ENCODE measurements around the gene HEBP2. TPM values are rescaled to one million over a fixed set of nuclear protein-coding genes. Genes with fewer than 3 reads are reported as not detected.
A peak's percentile ranks its signal among the peaks of the same experiment; 100 is the strongest.

HEBP2 gene
- total and polyA plus RNA-seq, 4 donors = 14.4 to 56.9 (median 25.7) TPM

- Histone ChIP-seq H3K9me3 (ENCODE audit: control insufficient read depth in 4 of 4, insufficient read depth in 3 of 4, low read length in 3 of 4) (no peaks in the 10 kb centered on the region), H3K27me3 (ENCODE audit: control insufficient read depth in 3 of 3, insufficient read depth in 3 of 3, low read length in 2 of 3) (no peaks in the 10 kb centered on the region), H3K27ac (ENCODE audit: low read depth in 1 of 2, low read length in 1 of 2) (no peak overlapping the region), H3K9ac (ENCODE audit: insufficient read depth in 1 of 2, low read length in 2 of 2) (peak overlapping the region in 1 of 2 donors; percentile 78), H3K4me1 (ENCODE audit: control insufficient read depth in 5 of 5, insufficient read depth in 5 of 5, low read length in 5 of 5) (peaks cover 0 to 10% (median 0%) of the 10 kb centered on the region in 5 donors), H3K4me3 (no peak overlapping the region), H3K36me3 (ENCODE audit: control insufficient read depth in 4 of 4, insufficient read depth in 4 of 4, low read length in 4 of 4) (peaks cover 0 to 16% (median 9%) of the 10 kb centered on the region in 4 donors)
- 90 to 93% methylated on average over 8 of the region's 8 CpGs for WGBS, 2 donors
- ATAC-seq (ENCODE audit: insufficient read depth, low FRiP score) (no peak), DNase-seq (no peak)
- TF ChIP-seq CTCF (IDR thresholded peaks at IDR 0.05; ENCODE audit: control extremely low read depth, extremely low read depth) = no peak
These were observed 1.2 kb upstream of the HEBP2 start for GRCh38 chr6:138402838-138403187.

GRCh38 chr6:138403324-138403800, 661 bp upstream of the HEBP2 start:
- H3K4me3 ChIP-seq = peak overlapping the region; percentile 77
- peak overlapping the region; percentile 94 to 97 for H3K27ac ChIP-seq (ENCODE audit: low read depth in 1 of 2, low read length in 1 of 2)
- H3K27me3 ChIP-seq (ENCODE audit: control insufficient read depth in 3 of 3, insufficient read depth in 3 of 3, low read length in 2 of 3) = no peaks in the 10 kb centered on the region
- TF ChIP-seq CTCF (IDR thresholded peaks at IDR 0.05; ENCODE audit: control extremely low read depth, extremely low read depth) = no peak
- peak; percentile 62 to 74 (median 65) for DNase-seq
- H3K4me1 ChIP-seq (ENCODE audit: control insufficient read depth in 5 of 5, insufficient read depth in 5 of 5, low read length in 5 of 5) = peaks cover 0 to 10% (median 0%) of the 10 kb centered on the region in 5 donors
- peaks cover 0 to 20% (median 11%) of the 10 kb centered on the region in 4 donors for H3K36me3 ChIP-seq (ENCODE audit: control insufficient read depth in 4 of 4, insufficient read depth in 4 of 4, low read length in 4 of 4)
- H3K9me3 ChIP-seq (ENCODE audit: control insufficient read depth in 4 of 4, insufficient read depth in 3 of 4, low read length in 3 of 4) = no peaks in the 10 kb centered on the region
- peak overlapping the region; percentile 85 to 93 for H3K9ac ChIP-seq (ENCODE audit: insufficient read depth in 1 of 2, low read length in 2 of 2)
- 0 to 1% methylated on average over 30 of the region's 30 CpGs for WGBS, 2 donors
- peak; percentile 22 for ATAC-seq (ENCODE audit: insufficient read depth, low FRiP score)

GRCh38 chr6:138404666-138405337, 779 bp downstream of the HEBP2 start:
- ATAC-seq (ENCODE audit: insufficient read depth, low FRiP score) (no peak), DNase-seq (peak; percentile 40 to 53 (median 40))
- peak overlapping the region; percentile 77 for H3K4me3 ChIP-seq
- WGBS, 2 donors = 5% methylated on average over 35 of the region's 35 CpGs
- peak overlapping the region; percentile 93 to 97 for H3K27ac ChIP-seq (ENCODE audit: low read depth in 1 of 2, low read length in 1 of 2)
- no peaks in the 10 kb centered on the region for H3K27me3 ChIP-seq (ENCODE audit: control insufficient read depth in 3 of 3, insufficient read depth in 3 of 3, low read length in 2 of 3)
- peaks cover 4 to 28% (median 20%) of the 10 kb centered on the region in 4 donors for H3K36me3 ChIP-seq (ENCODE audit: control insufficient read depth in 4 of 4, insufficient read depth in 4 of 4, low read length in 4 of 4)
- no peaks in the 10 kb centered on the region for H3K9me3 ChIP-seq (ENCODE audit: control insufficient read depth in 4 of 4, insufficient read depth in 3 of 4, low read length in 3 of 4)
- H3K9ac ChIP-seq (ENCODE audit: insufficient read depth in 1 of 2, low read length in 2 of 2) = peak overlapping the region; percentile 59 to 67
- H3K4me1 ChIP-seq (ENCODE audit: control insufficient read depth in 5 of 5, insufficient read depth in 5 of 5, low read length in 5 of 5) = peaks cover 0 to 10% (median 0%) of the 10 kb centered on the region in 5 donors
- TF ChIP-seq CTCF (IDR thresholded peaks at IDR 0.05; ENCODE audit: control extremely low read depth, extremely low read depth) = no peak

Data from lung (tissue), 12 donors.